ENCODE measurements around the gene HAND2. TPM values are rescaled to one million over a fixed set of nuclear protein-coding genes. Genes with fewer than 3 reads are reported as not detected.

Gene HAND2
- total RNA-seq, 1 donor from 2014 or later = 104 TPM

GRCh38 chr4:173478201-173478912, 51.7 kb downstream of the HAND2 start:
- no peak for DNase-seq (ENCODE audit: low spot score)

GRCh38 chr4:173477016-173477415, 53.0 kb downstream of the HAND2 start:
- DNase-seq (ENCODE audit: low spot score) = no peak

Other genes with a start within 250 kb of the HAND2 start
- 39.1 TPM for gene HMGB2, start 195.9 kb downstream of the HAND2 start, total RNA-seq
- gene SAP30, start 159.3 kb downstream of the HAND2 start, total RNA-seq = 16.4 TPM
- 8.4 TPM for gene SCRG1, start 131.1 kb downstream of the HAND2 start, total RNA-seq

Data from mucosa of gallbladder (tissue), 1 donor.